ENCODE data around the gene LGI4. TPM values are rescaled to one million over a fixed set of nuclear protein-coding genes. Genes with fewer than 3 reads are reported as not detected.

The LGI4 gene
- total RNA-seq, 1 experiment from 2014 or later: 3.2 TPM

- no peak for TF ChIP-seq CTCF (conservative IDR thresholded peaks at IDR 0.05)
- H3K27me3 ChIP-seq (ENCODE audit: insufficient read depth, low read length): no peaks in the 10 kb centered on the region; the same call in 1 of the 2 replicates
- no peak overlapping the region for H2BK5ac ChIP-seq (ENCODE audit: insufficient read length, low read length)
- WGBS (ENCODE audit: extremely low coverage, insufficient read length, low lambda C conversion rate): no CpG with 5 or more reads among the region's 3 CpGs
- Mint-ChIP-seq H3K4me3 (no peak overlapping the region), H3K9me3 (peaks cover 8 to 16% of the 10 kb centered on the region in 2 experiments), H3K36me3 (ENCODE audit: insufficient read depth in 1 of 3, low read depth in 3 of 3) (peaks cover 0 to 8% (median 3%) of the 10 kb centered on the region in 3 experiments; a peak in 3 of 7 replicates), H3K27me3 (ENCODE audit: low read depth) (peaks cover 10% of the 10 kb centered on the region), H3K27ac (no peak overlapping the region), H3K4me1 (peaks cover 6 to 8% of the 10 kb centered on the region in 2 experiments)
- H3K18ac ChIP-seq (ENCODE audit: insufficient read length, low read depth, low read length): no peak overlapping the region
- no peaks in the 10 kb centered on the region for H3K9me3 ChIP-seq (ENCODE audit: control insufficient read depth, low read depth, low read length)
- no peak overlapping the region for H3T11ph ChIP-seq (ENCODE audit: low read length)
- no peak overlapping the region for H2BK20ac ChIP-seq (ENCODE audit: low read depth, low read length, poor library complexity, severe bottlenecking)
- no peak overlapping the region for H3K27ac ChIP-seq (ENCODE audit: insufficient read length, low read depth, low read length)
- DNase-seq: peak; percentile 1
- H3K4me2 ChIP-seq (ENCODE audit: insufficient read depth, insufficient read length, low read length): no peak overlapping the region
- H3K79me1 ChIP-seq (ENCODE audit: insufficient read depth, low read depth, low read length, poor library complexity, severe bottlenecking): no peaks in the 10 kb centered on the region
- no peak overlapping the region for H2AFZ ChIP-seq (ENCODE audit: low read length)
- H4K20me1 ChIP-seq (ENCODE audit: control insufficient read depth, insufficient read depth, insufficient read length): no peaks in the 10 kb centered on the region
- no peak overlapping the region for H2BK120ac ChIP-seq (ENCODE audit: low read depth, low read length, poor library complexity, severe bottlenecking)
- no peak overlapping the region for H3K4ac ChIP-seq (ENCODE audit: low read depth, low read length)
- H3K4me1 ChIP-seq (ENCODE audit: insufficient read depth, low read length): no peaks in the 10 kb centered on the region
- H3K56ac ChIP-seq (ENCODE audit: insufficient read length, low read depth, low read length): no peak overlapping the region
- H4K91ac ChIP-seq (ENCODE audit: insufficient read length, low read depth, low read length): no peak overlapping the region
- H3K79me2 ChIP-seq (ENCODE audit: insufficient read depth, low read length): no peaks in the 10 kb centered on the region
- H4K8ac ChIP-seq (replicated peaks; ENCODE audit: insufficient read length, low read depth, low read length): no peak overlapping the region
- H3K23me2 ChIP-seq (ENCODE audit: insufficient read length, low read depth, low read length, poor library complexity, severe bottlenecking): no peaks in the 10 kb centered on the region
- no peak overlapping the region for H4K5ac ChIP-seq (ENCODE audit: insufficient read length, low read depth, low read length)
- no peak overlapping the region for H3K14ac ChIP-seq (ENCODE audit: insufficient read depth, low read length)
- no peak overlapping the region for H3K9ac ChIP-seq (ENCODE audit: extremely low read depth, insufficient read length, low read length)
- no peak overlapping the region for H3K23ac ChIP-seq (ENCODE audit: insufficient read length, low read depth, low read length)
- no peak overlapping the region for H2AK5ac ChIP-seq (ENCODE audit: insufficient read length, low read length)
- no peak overlapping the region for H2BK12ac ChIP-seq (ENCODE audit: insufficient read length, low read depth, low read length)
- H2BK15ac ChIP-seq (ENCODE audit: low read depth, low read length): no peak overlapping the region
Observed at GRCh38 chr19:35179830-35180229, 45.0 kb upstream of the LGI4 start.
